SH-SY5Y (cell line): ENCODE data around the gene IPO11.

Experiments
- GATA2 ChIP-seq: IDR thresholded peaks from 2 replicates; pipeline ENCODE4 v1.6.1; 2011; ENCODE audit warnings: mild to moderate bottlenecking, low read depth, low read length
- GATA3 ChIP-seq: IDR thresholded peaks from 2 replicates; pipeline ENCODE4 v1.6.1; 2011; ENCODE audit warnings: low read depth, mild to moderate bottlenecking, low read length, moderate library complexity

IPO11 gene

GRCh38 chr5:62616615-62617277 is 204.2 kb downstream of the IPO11 start:
- TF ChIP-seq GATA3 (no peak), GATA2 (no peak)

GRCh38 chr5:62617943-62618342 is 205.4 kb downstream of the IPO11 start:
- no peak for TF ChIP-seq GATA2
- no peak for TF ChIP-seq GATA3

GRCh38 chr5:62620761-62621160 is 208.2 kb downstream of the IPO11 start:
- TF ChIP-seq GATA3 = no peak
- no peak for TF ChIP-seq GATA2

GRCh38 chr5:62621280-62621679 is 208.7 kb downstream of the IPO11 start:
- TF ChIP-seq GATA2 (no peak), GATA3 (no peak)

- no peak for TF ChIP-seq GATA3
- TF ChIP-seq GATA2 = no peak
Observed at GRCh38 chr5:62623271-62623670, 210.7 kb downstream of the IPO11 start.

- no peak for TF ChIP-seq GATA3
- no peak for TF ChIP-seq GATA2
Observed at GRCh38 chr5:62626534-62626933, 214.0 kb downstream of the IPO11 start.

GRCh38 chr5:62627121-62627520 is 214.6 kb downstream of the IPO11 start:
- TF ChIP-seq GATA3 = no peak

GRCh38 chr5:62627901-62628300 is 215.3 kb downstream of the IPO11 start:
- TF ChIP-seq GATA3 (no peak), GATA2 (no peak)

GRCh38 chr5:62631909-62632580 is 219.5 kb downstream of the IPO11 start:
- no peak for TF ChIP-seq GATA3
- TF ChIP-seq GATA2 = no peak

- TF ChIP-seq GATA3 (no peak), GATA2 (no peak)
Observed at GRCh38 chr5:62633243-62633642, 220.7 kb downstream of the IPO11 start.

GRCh38 chr5:62640446-62640845 is 227.9 kb downstream of the IPO11 start:
- no peak for TF ChIP-seq GATA3
- TF ChIP-seq GATA2 = no peak

GRCh38 chr5:62642468-62642867 is 229.9 kb downstream of the IPO11 start:
- TF ChIP-seq GATA2 = no peak
- TF ChIP-seq GATA3 = no peak

- TF ChIP-seq GATA2 = no peak
- no peak for TF ChIP-seq GATA3
Observed at GRCh38 chr5:62643556-62644451, 231.2 kb downstream of the IPO11 start.

GRCh38 chr5:62645223-62645622 is 232.7 kb downstream of the IPO11 start:
- no peak for TF ChIP-seq GATA2
- no peak for TF ChIP-seq GATA3

GRCh38 chr5:62647241-62647640 is 234.7 kb downstream of the IPO11 start:
- TF ChIP-seq GATA3 (no peak), GATA2 (no peak)

GRCh38 chr5:62649025-62649424 is 236.5 kb downstream of the IPO11 start:
- no peak for TF ChIP-seq GATA3
- no peak for TF ChIP-seq GATA2
